SIG-M5 (cell line): ENCODE results near the gene IAPP.
"Not testable (repeated sequence)": the region's sequence is repeated elsewhere in the genome, so short reads cannot be mapped to it uniquely, and the experiment has no call there.

Experiments used
- DNase-seq: peaks from one replicate; lab custom pipeline; 2025; lab: John Stamatoyannopoulos, UW

IAPP gene

DNA sequence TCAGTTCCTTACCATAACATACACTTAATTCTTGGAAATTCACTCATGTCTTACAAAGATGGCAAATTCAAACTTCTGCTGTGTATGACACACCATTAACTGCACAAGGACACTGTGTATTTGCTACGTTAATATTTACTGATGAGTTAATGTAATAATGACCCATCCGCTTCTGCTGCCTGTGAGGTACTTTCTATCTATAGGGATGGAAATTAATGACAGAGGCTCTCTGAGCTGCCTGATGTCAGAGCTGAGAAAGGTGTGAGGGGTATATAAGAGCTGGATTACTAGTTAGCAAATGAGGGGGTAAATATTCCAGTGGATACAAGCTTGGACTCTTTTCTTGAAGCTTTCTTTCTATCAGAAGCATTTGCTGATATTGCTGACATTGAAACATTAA lies at the start of gene IAPP:
Gene IAPP (plus strand): TSS at position 301 of the 400 bp plus-strand sequence. CDS start 450 bp downstream, outside the sequence.
- DNase-seq = no peak

DNA sequence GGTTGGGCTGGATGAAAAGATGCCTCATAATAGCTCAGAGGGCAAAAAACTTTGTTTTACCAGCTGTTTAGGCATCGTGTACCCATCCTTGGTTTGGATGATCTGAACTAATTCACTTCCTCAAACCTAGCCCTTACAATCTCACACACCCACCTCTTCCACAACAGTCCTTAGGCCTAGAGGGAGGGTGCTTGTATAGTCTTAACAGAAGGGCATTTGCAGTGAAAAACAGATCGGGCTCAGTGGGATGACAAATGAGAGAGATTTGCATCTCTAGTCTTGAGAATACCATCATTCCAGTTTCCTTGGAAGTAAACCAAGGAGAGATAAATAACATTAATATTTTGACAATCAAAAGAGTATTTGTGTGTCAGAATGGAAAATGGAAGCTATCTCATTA lies 49.0 kb upstream of the IAPP start:
- no peak for DNase-seq

DNA sequence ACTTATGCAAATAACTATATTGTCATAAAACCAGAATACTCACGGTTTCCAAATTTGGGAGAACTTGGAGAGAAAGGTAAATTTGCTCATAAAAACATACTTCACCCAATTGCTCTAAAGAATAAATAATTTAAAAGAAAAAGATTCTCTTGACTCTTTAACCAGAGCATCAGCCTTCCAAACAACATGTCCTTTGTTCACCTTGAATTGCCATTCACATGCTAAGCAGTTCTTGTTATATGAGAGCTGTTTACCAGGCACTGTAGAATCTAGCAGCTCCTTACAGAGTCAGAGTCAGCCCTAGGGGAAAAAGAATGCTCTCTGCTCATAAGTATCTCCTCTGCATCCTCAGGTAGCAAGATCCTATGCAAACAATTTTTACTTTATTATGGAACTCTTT lies 48.2 kb upstream of the IAPP start:
- no peak for DNase-seq

DNA sequence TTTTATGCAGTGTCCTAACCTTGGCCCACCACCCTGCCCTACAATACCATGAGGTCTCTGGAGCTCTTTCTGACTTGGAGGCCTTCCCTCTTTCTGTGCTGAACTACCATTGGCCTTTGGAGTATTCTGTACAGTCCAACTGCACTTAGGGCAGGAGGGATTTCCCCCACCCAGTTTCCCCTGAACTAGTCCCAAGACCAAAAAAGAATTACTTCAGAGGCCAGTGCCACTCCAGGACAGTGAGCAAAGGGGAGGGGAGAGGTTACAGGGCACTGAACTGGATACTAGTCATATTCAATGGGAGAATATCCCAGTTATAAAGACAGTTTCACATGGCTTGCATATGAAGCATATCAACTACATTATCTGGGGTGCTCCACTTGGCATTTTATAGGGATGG lies 44.1 kb upstream of the IAPP start:
- no peak for DNase-seq

- DNase-seq = no peak
These were observed 41.9 kb upstream of the IAPP start for GRCh38 chr12:21330682-21331253.

DNA sequence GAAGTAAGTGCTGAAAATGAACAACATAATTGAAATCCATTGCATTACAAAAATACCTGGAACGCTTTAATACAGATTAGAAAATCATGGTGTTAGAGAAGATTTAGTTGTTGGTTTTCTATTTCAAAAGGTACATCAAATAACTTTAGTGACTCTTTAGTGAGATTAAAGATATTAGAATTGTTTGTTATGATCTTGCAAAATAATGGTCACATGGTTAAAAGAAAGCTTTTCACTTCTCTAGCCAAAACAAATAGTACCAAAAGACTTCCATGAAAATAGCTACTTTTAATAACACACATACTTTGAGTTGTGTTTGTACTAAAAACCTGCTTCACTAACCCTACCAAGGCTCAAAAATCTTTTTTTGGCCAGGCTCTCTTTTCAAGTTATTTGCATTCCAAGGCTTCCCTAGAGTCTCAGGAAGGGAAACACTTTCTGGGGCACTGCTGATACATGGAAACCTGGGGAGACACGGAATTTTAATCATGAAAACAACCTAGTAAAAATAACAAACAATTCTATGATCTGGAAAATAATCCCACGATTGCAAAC lies 37.9 kb upstream of the IAPP start, which contains the start of gene SLCO1A2:
Gene SLCO1A2 (minus strand): TSS at position 147 of the 555 bp plus-strand sequence. CDS start 270 bp downstream, outside the sequence.
- DNase-seq = no peak

DNA sequence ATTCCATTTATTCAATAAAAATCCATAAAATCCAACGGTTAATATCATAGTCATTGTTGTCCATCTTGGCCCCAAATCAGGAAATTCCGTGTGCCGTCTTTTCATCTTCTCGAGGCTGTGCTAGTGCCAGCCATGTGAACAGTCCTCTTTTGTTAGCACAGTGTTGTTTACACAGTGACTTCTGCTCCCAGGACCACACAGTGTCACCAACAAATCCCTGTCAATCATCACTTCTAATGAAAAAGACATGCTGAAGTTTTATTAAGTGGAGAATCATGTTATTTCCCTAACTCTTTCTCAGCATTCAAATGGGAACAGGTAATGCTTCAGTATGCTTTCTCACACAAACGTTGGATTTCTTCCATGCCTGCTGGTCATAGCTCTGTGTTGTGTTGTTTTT lies 36.0 kb upstream of the IAPP start:
- DNase-seq = no peak

GRCh38 chr12:21337453-21337852 lies 35.2 kb upstream of the IAPP start:
- no peak for DNase-seq

DNA sequence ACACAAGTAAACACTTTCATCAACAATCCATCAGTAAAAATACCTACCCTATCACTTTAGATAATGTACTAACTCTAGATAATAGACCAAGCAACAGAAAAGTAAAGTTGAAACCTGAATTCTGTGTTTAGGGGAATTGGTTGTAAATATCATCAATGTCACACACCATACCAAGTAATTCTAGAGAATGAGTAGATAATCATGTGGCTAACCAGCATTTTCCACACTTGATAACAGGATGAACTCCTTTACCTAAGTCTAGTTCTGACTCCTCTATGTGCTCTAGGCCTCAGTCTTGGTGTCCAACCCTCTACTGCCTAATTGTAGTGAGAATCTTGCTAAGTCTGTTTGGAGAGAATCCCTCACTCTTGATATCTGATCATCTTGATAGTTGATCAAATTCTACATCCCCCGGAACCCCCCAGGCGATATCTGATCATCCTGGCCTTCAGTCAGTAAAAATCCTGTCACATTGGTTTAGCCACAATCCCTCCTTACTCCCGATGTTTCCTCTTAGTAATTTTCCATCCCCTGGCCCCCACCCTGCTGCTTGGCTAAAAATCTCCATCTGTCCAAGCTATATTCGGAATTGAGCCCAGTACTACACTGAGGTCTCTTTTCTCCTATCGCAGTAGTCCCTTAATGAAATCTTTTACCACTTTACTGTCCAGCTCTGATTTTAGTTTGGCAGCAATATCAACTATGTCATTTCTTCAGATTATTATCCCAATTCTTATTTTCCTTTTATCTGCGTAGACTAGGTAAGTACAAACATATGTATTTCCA lies 34.5 kb upstream of the IAPP start:
- no peak for DNase-seq

DNA sequence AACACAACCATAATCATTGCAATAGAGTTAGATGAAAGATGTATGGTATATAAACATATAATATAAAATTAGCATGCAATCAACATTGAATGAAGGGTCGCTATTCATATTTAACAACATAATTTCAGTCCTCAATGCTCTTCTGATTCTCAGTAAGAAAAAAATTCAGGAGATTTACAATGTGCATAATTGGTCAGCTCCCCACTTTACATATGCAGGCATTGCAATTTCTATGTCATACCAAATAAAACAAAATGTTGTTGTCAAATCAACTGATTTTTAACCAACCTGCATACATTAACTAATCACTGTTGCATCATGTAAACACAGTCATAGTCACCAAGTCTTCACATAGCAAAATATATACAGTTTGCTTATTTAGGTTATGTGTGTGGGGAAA lies 32.8 kb upstream of the IAPP start:
- no peak for DNase-seq

DNA sequence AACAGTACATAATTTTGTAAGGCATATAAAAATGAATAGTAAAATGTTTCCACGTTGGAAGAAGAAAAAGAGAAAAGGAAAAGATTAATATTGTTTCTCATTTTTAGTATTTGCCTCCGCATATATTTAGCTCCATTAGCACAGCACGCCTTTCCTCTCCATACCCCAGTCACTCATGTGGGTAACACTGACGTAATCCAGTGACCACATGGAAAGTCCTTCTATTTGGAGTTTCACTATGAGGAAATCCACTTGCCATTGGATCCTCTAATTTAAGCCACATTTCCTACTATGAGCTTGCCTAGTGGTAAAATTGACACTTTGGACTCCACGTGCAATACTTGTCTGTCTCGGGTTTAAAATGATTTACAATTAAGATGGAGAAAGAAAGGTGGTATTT lies 32.3 kb upstream of the IAPP start:
- DNase-seq = no peak

- no peak for DNase-seq
These were observed 30.9 kb upstream of the IAPP start for GRCh38 chr12:21341769-21342168.

- no peak for DNase-seq
These were observed 29.1 kb upstream of the IAPP start for GRCh38 chr12:21343636-21344035.

DNA sequence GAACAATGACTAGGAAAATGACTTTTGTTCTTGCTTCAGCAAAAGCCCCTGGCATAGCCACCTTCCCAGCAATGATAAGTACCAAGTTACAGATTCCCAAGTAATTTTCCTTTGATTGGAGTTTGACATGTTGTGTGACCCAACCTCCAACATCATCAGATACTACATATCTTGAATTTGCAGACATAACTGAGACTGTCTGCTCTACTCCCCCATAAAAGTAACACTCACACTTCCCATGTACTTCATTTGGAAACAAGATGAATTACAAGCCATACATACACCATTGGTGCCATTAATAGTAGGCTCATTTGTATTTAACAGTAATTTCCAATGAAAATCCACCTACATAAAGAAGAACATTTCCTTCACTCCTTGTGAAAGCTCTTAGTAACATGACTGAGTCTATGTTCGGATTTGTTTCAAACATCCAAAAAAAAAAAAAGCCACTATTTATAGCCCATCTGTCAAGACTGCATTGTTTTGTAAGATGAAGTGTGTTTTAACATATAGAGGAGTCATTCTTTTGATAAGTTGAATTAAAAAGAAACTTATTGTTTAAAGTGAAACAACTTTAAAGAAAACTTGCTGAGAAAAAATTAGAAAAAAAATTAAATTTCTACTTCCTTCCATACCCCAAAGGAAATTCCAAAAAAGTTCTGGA lies 26.0 kb upstream of the IAPP start:
- no peak for DNase-seq

GRCh38 chr12:21350975-21351374 lies 21.7 kb upstream of the IAPP start:
- DNase-seq = no peak

GRCh38 chr12:21353487-21353886 lies 19.2 kb upstream of the IAPP start:
- DNase-seq = no peak

GRCh38 chr12:21353948-21354347 lies 18.8 kb upstream of the IAPP start:
- DNase-seq = no peak

GRCh38 chr12:21354641-21355040 lies 18.1 kb upstream of the IAPP start:
- DNase-seq = no peak

DNA sequence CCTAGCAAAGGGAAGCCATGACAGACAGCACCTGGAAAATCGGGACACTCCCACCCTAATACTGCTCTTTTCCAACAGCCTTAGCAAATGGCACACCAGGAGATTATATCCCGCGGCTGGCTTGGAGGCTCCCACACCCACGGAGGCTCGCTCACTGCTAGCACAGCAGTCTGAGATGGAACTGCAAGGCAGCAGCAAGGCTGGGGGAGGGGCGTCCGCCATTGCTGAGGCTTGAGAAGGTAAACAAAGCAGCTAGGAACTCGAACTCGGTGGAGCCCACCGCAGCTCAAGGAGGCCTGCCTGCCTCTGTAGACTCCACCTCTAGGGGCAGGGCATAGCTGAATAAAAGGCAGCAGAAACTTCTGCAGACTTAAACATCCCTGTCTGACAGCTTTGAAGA lies 12.1 kb upstream of the IAPP start:
- DNase-seq = not testable (repeated sequence)

- DNase-seq = no peak
These were observed 3.3 kb upstream of the IAPP start for GRCh38 chr12:21369141-21369980.

DNA sequence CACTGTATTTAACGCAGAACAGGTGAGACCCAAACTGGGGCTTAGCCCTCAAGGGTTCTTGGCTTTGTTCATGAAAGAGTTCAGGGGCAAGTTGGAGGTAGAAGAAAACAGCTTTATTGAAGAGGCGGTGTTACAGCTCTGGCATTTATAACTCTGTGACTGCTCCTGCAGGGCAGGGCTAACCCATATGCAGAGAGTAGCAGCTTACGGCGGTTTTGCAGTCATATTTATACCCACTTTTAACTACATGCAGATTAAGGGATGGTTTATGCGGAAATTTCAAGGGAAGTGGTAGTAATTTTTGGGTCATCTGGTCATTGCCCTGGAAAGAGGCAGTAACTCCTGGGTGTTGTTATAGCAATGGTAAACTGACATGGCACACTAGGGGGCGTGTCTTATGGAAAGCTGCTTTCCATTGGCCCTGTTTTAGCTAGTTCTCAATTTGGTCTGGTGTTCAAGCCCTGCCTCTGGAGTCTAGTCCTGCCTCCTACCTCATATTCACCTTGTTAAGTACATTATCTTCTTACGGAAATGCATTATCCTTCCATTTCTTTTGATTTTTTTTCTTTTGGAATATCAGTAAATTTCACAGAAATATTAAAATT lies 1.8 kb upstream of the IAPP start:
- no peak for DNase-seq

- no peak for DNase-seq
These were observed 6.5 kb downstream of the IAPP start for GRCh38 chr12:21379218-21379617.
